Omental fat pad (tissue), 4 donors: ENCODE data around the gene GAA. TPM values are rescaled to one million over a fixed set of nuclear protein-coding genes. Genes with fewer than 3 reads are reported as not detected.
A peak's percentile ranks its signal among the peaks of the same experiment; 100 is the strongest.

ENCODE experiments used
- ATAC-seq: fragments of 150-250 bp; one replicate; pipeline ENCODE4 v1.9.1; 2016; ENCODE audit warnings: mild to moderate bottlenecking, moderate library complexity; ENCODE audit not compliant: low FRiP score
- DNase-seq: peaks from one replicate; pipeline ENCODE4 v3.0.0-alpha.2; 2019; ENCODE audit warnings: low spot score
- CTCF ChIP-seq, 3 donors: fragments of 450-650 bp; IDR thresholded peaks; one replicate each; pipeline ENCODE4 v1.5.1; 2016 to 2017; ENCODE audit warnings: antibody characterized with exemption in 3 of 3, mild to moderate bottlenecking in 3 of 3, moderate library complexity in 2 of 3
- total RNA-seq, 4 donors: library from RNA; depleted of rRNA; stranded (reverse); fragments of >200 nt; gene quantifications; one replicate each; pipeline ENCODE4 v1.1.0, GENCODE V29; 2016

The GAA gene
- total RNA-seq, 4 donors from 2014 or later, result 52.8 to 83.0 (median 64.8) TPM

DNA sequence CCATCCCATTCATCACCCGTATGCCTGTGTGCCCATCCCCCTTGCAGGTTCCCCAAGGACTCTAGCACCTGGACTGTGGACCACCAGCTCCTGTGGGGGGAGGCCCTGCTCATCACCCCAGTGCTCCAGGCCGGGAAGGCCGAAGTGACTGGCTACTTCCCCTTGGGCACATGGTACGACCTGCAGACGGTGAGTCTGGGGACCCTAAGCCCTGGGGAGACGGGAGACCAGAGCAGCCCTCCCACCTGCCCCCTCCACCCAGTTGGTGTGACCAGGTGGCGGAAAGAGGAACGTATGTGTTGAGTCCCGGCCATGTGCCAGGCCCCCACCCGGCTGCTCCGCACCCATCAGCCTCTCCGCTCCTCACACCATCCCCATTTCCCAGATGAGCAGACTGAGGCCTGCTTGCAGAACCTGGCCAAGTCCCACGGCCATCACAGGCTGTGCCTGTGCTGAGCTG is 15.6 kb downstream of the GAA start:
- DNase-seq, result no peak
- no peak for ATAC-seq
- TF ChIP-seq CTCF (IDR thresholded peaks at IDR 0.05), result no peak

DNA sequence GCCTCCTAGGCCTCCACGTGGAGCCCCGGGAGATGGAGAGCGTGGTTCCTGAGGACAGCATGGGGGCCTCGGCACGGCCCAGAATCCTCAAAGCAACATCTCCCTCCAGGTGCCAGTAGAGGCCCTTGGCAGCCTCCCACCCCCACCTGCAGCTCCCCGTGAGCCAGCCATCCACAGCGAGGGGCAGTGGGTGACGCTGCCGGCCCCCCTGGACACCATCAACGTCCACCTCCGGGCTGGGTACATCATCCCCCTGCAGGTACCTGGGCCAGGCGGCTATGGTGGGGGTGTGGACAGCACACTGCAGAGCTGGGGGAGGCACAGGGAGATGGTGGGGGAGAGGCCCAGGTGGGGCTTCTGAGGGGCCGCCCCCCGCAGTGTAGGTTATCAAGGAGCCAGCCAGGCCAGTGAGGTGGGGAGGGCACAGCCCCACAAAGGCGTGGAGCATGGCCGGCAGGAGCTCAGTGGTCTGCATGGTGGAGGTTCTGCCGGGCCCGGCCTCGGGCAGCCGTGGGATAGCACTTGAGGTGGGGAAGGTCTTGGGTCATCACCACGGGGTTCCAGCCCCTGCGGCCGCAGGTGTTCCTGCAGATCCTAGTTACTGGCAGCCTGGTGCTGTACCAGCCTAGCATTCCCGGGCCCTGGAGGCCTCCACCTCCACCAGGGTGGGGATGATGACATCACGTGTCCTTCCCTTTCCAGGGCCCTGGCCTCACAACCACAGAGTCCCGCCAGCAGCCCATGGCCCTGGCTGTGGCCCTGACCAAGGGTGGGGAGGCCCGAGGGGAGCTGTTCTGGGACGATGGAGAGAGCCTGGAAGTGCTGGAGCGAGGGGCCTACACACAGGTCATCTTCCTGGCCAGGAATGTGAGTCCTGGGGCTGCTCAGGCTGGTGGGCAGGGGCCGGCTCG is 16.4 kb downstream of the GAA start:
- no peak for TF ChIP-seq CTCF (IDR thresholded peaks at IDR 0.05)
- DNase-seq (no peak), ATAC-seq (no peak)

- DNase-seq, result no peak
- no peak for TF ChIP-seq CTCF (IDR thresholded peaks at IDR 0.05)
- peak; percentile 11 for ATAC-seq
Observed at GRCh38 chr17:80118601-80119270, 17.4 kb downstream of the GAA start.

GRCh38 chr17:80119271-80119791 is 17.9 kb downstream of the GAA start:
- ATAC-seq (no peak), DNase-seq (no peak)
- TF ChIP-seq CTCF (IDR thresholded peaks at IDR 0.05), result no peak

GRCh38 chr17:80119839-80120238 is 18.5 kb downstream of the GAA start:
- DNase-seq, result no peak
- ATAC-seq, result no peak
- TF ChIP-seq CTCF (IDR thresholded peaks at IDR 0.05), result no peak

DNA sequence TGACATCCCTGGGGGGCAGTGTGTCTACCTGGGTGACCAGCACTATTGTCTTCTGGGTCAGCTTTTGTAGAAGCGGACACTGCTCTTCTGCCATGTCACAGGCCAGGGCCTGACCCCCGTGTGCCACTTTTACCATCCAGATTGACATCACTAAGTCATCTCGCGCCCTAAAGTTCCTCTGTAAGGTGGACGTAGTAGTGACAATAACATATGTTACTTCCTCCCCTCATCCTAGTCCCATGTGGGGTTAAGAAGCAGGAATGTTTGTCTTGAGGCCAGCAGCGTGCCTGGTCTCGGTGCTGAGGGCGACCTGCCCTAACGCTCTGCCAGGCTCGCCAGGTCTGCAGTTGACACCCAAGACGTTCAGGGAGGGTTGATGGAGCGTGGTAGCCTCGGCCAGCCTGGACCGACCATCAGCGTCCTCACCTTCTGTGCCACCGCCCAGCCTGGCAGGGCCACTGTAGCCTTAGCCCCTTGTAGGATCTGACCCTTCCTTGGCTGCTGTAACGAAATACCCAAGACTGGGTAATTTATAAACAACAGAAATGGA is 20.7 kb downstream of the GAA start:
- no peak for TF ChIP-seq CTCF (IDR thresholded peaks at IDR 0.05)
- ATAC-seq, result no peak
- DNase-seq, result no peak
